Ovary (tissue), 9 donors: Measurements from ENCODE around the gene EPB41L2. TPM values are rescaled to one million over a fixed set of nuclear protein-coding genes. Genes with fewer than 3 reads are reported as not detected.

Experiments used
- DNase-seq, 5 donors: peaks; one replicate each; pipeline ENCODE4 v3.0.0-alpha.2; 2019 to 2020
- H3K27ac ChIP-seq, 2 donors: fragments of 200-600 bp; one replicate each; pipeline versions ENCODE4 v1.5.1 to v1.8.0; 2019 to 2022
- H3K27me3 ChIP-seq: fragments of 200-600 bp; one replicate; pipeline ENCODE4 v1.8.0; 2022
- H3K36me3 ChIP-seq: fragments of 200-600 bp; sonication (generic); one replicate; pipeline ENCODE4 v1.5.1; 2019
- H3K4me1 ChIP-seq: one replicate; pipeline ENCODE4 v1.8.1; 2013; ENCODE audit warnings: mild to moderate bottlenecking, moderate library complexity; ENCODE audit not compliant: insufficient read depth
- H3K4me3 ChIP-seq: fragments of 200-600 bp; sonication (generic); one replicate; pipeline ENCODE4 v1.5.1; 2017
- H3K9me3 ChIP-seq, 2 donors: fragments of 200-600 bp in 1 of 2; sonication (generic) in 1 of 2; one replicate each; pipeline versions ENCODE4 v1.5.1 to v1.8.1; 2013 to 2019; ENCODE audit warnings: mild to moderate bottlenecking in 1 of 2, moderate library complexity in 1 of 2
- CTCF ChIP-seq, 3 donors: fragments of 450-650 bp in 2 of 3; fragments of 200-600 bp in 1 of 3; IDR thresholded peaks; one replicate each; pipeline versions ENCODE4 v1.5.1 to v1.8.0; 2016 to 2022; ENCODE audit warnings: antibody characterized with exemption in 3 of 3, mild to moderate bottlenecking in 1 of 3
- EP300 ChIP-seq: sonication (generic); formaldehyde crosslinking; IDR thresholded peaks from one replicate; pipeline ENCODE4 v1.6.1; 2017; ENCODE audit warnings: antibody characterized with exemption
- POLR2A ChIP-seq: fragments of 450-650 bp; IDR thresholded peaks from one replicate; pipeline ENCODE4 v1.6.1; 2017; ENCODE audit warnings: antibody characterized with exemption, mild to moderate bottlenecking, moderate library complexity
- WGBS, 3 donors: extraction: QIAGEN DNeasy Blood & Tissue Kit in 1 of 3; methylation state at CpG; one replicate each; pipeline versions ENCODE4 v1.1.5 to v1.1.7; 2013 to 2017; 5-methylcytosine and 5-hydroxymethylcytosine counted together
- intact Hi-C, 4 donors: fragments of 100-400 bp; cut with DNase I; formaldehyde crosslinking; loops; one replicate each; pipeline versions ENCODE4 v1.11.0 to v1.15.1; 2022 to 2023
- polyA plus RNA-seq, 2 donors: library from polyadenylated mRNA; stranded (reverse); fragments of 200-250 nt in 1 of 2; fragments of 350-450 nt in 1 of 2; fragmentation: Illumina TruSeq in 1 of 2; extraction: RNeasy Lipid Tissue Mini Kit (QIAGEN cat#74804) in 1 of 2; gene quantifications; one replicate each; pipeline ENCODE4 v1.2.3, GENCODE V29; 2013 to 2014
- total RNA-seq, 7 donors: library from RNA; depleted of rRNA in 2 of 7; stranded (reverse); fragments of >200 nt in 2 of 7; fragmentation: NEBNext Ultra II Directional in 3 of 7; extraction: Animal tissue kit (Norgen Biotek cat#: 25700) in 3 of 7; gene quantifications; one replicate each; pipeline versions ENCODE4 v1.1.0 to v1.2.4, GENCODE V29; 2016 to 2023
- donor health status: DM: no; HTN: no; CAD: no; lungs with moderate emphysema.
- donor health status: DM: no; HTN: no; CAD: no.
- donor health status: Bipolar disorder and iron deficiency.
- donor health status: DM: yes; HTN: yes; CAD: no.
- donor health status: DM: no; HTN: no; CAD: no.
- donor health status: DM: yes; HTN: yes; CAD: no.

The EPB41L2 gene
- total and polyA plus RNA-seq, 9 donors = 49.8 to 294 (median 204) TPM

- Histone ChIP-seq H3K27ac (no peak overlapping the region), H3K36me3 (no peaks in the 10 kb centered on the region), H3K4me1 (peaks cover 3% of the 10 kb centered on the region), H3K27me3 (no peaks in the 10 kb centered on the region), H3K4me3 (no peak overlapping the region), H3K9me3 (no peaks in the 10 kb centered on the region)
- WGBS, 3 donors = 89 to 97% (median 96%) methylated on average over 1 of the region's 1 CpG
- DNase-seq = no peak
- intact Hi-C loops = no loop called here
- TF ChIP-seq EP300 (no peak), CTCF (IDR thresholded peaks at IDR 0.05) (no peak), POLR2A (no peak)
These were observed 36.8 kb downstream of the EPB41L2 start for GRCh38 chr6:131026243-131026642.

GRCh38 chr6:131024565-131024964 is 38.5 kb downstream of the EPB41L2 start:
- TF ChIP-seq EP300 (no peak), POLR2A (no peak), CTCF (IDR thresholded peaks at IDR 0.05) (no peak)
- Histone ChIP-seq H3K27me3 (no peaks in the 10 kb centered on the region), H3K4me1 (peaks cover 1% of the 10 kb centered on the region), H3K9me3 (no peaks in the 10 kb centered on the region), H3K36me3 (no peaks in the 10 kb centered on the region), H3K27ac (no peak overlapping the region), H3K4me3 (no peak overlapping the region)
- intact Hi-C loops = no loop called here
- whole genome bisulfite sequencing, 3 donors = 96 to 98% (median 96%) methylated on average over 6 of the region's 6 CpGs
- no peak for DNase-seq

GRCh38 chr6:131023834-131024504 is 39.1 kb downstream of the EPB41L2 start:
- H3K36me3 ChIP-seq = no peaks in the 10 kb centered on the region
- TF ChIP-seq CTCF (IDR thresholded peaks at IDR 0.05) (no peak), POLR2A (no peak), EP300 (no peak)
- no peaks in the 10 kb centered on the region for H3K27me3 ChIP-seq
- peaks cover 1% of the 10 kb centered on the region for H3K4me1 ChIP-seq
- H3K9me3 ChIP-seq = no peaks in the 10 kb centered on the region
- intact Hi-C loops = no loop called here
- WGBS, 3 donors = 73 to 82% (median 78%) methylated on average over 3 of the region's 3 CpGs
- H3K27ac ChIP-seq = no peak overlapping the region
- DNase-seq = no peak
- H3K4me3 ChIP-seq = no peak overlapping the region

GRCh38 chr6:131022691-131023090 is 40.4 kb downstream of the EPB41L2 start:
- Histone ChIP-seq H3K4me1 (peaks cover 1% of the 10 kb centered on the region), H3K9me3 (no peaks in the 10 kb centered on the region), H3K27me3 (no peaks in the 10 kb centered on the region), H3K36me3 (no peaks in the 10 kb centered on the region), H3K27ac (no peak overlapping the region), H3K4me3 (no peak overlapping the region)
- DNase-seq = no peak
- 37 to 58% (median 57%) methylated on average over 4 of the region's 4 CpGs for WGBS, 3 donors
- intact Hi-C loops = no loop called here
- TF ChIP-seq POLR2A = no peak

GRCh38 chr6:131017962-131018361 is 45.1 kb downstream of the EPB41L2 start:
- H3K4me1 ChIP-seq = peaks cover 4% of the 10 kb centered on the region
- H3K27ac ChIP-seq = no peak overlapping the region
- no peak for DNase-seq
- TF ChIP-seq POLR2A (no peak), EP300 (no peak), CTCF (IDR thresholded peaks at IDR 0.05) (no peak)
- H3K36me3 ChIP-seq = no peaks in the 10 kb centered on the region
- H3K27me3 ChIP-seq = no peaks in the 10 kb centered on the region
- intact Hi-C loops = loop anchor here in 1 of 4 donors (5.0 kb wide), 1 partner anchor 44 kb away; the partner anchor contains the start of gene EPB41L2
- H3K4me3 ChIP-seq = no peak overlapping the region
- H3K9me3 ChIP-seq = no peaks in the 10 kb centered on the region
- 97% methylated on average over 3 of the region's 3 CpGs for WGBS, 3 donors
